PFSK-1 (cell line): Measurements from ENCODE around the gene EP300.

Source experiments
- FOXP2 ChIP-seq: optimal IDR thresholded peaks from 2 replicates; pipeline ENCODE3; 2011; ENCODE audit warnings: borderline replicate concordance, control low read depth, inconsistent platforms; ENCODE audit not compliant: insufficient read depth; ENCODE audit errors: extremely low read length, extremely low read depth
- POLR2AphosphoS5 ChIP-seq: IDR thresholded peaks from 2 replicates; pipeline ENCODE4 v1.6.1; 2012; ENCODE audit warnings: low read depth, mild to moderate bottlenecking, control low read depth, low read length, moderate library complexity
- REST ChIP-seq, 2 experiments: IDR thresholded peaks; 2 replicates each; pipeline versions ENCODE4 v1.6.1 to v1.8.0; 2011 to 2012; ENCODE audit warnings: low read depth in 2 of 2, low read length in 2 of 2, control low read depth in 1 of 2, inconsistent platforms in 1 of 2, mild to moderate bottlenecking in 1 of 2, moderate library complexity in 1 of 2; ENCODE audit not compliant: insufficient read depth in 1 of 2
- SIN3A ChIP-seq: IDR thresholded peaks from 2 replicates; pipeline ENCODE4 v1.6.1; 2012; ENCODE audit warnings: mild to moderate bottlenecking, low read length, moderate library complexity, borderline replicate concordance; ENCODE audit not compliant: insufficient read depth
- TAF1 ChIP-seq: IDR thresholded peaks from 2 replicates; pipeline ENCODE4 v1.6.1; 2012; ENCODE audit warnings: low read length, control low read depth, borderline replicate concordance; ENCODE audit not compliant: insufficient read depth

Gene EP300

DNA sequence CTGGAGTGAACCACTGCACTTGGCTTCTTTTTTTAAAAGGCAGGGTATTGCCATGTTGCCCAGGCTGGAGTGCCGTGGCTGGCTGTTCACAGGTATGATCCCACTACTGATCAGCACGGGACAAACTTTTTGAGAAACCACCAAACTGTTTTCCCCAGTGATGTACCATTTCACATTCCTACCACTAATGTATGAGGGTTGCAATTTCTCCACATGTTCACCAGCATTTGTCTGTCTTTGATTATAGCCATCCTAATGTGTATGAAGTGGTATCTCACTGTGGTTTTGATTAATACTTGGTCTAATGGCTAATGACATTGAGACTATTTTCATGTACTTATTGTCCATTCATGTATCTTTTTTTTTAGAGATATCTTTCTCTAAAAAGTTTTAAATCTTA is 41.5 kb upstream of the EP300 start:
- no peak for TF ChIP-seq POLR2AphosphoS5
- no peak for TF ChIP-seq REST (IDR thresholded peaks at IDR 0.05; ENCODE audit: insufficient read depth in 1 of 2, low read depth in 2 of 2, low read length in 2 of 2)
- TF ChIP-seq FOXP2, result no peak
- no peak for TF ChIP-seq SIN3A
- TF ChIP-seq TAF1, result no peak

- TF ChIP-seq SIN3A (no peak), FOXP2 (no peak), REST (IDR thresholded peaks at IDR 0.05; ENCODE audit: insufficient read depth in 1 of 2, low read depth in 2 of 2, low read length in 2 of 2) (no peak)
Observed at GRCh38 chr22:41052661-41053490, 39.5 kb upstream of the EP300 start.

DNA sequence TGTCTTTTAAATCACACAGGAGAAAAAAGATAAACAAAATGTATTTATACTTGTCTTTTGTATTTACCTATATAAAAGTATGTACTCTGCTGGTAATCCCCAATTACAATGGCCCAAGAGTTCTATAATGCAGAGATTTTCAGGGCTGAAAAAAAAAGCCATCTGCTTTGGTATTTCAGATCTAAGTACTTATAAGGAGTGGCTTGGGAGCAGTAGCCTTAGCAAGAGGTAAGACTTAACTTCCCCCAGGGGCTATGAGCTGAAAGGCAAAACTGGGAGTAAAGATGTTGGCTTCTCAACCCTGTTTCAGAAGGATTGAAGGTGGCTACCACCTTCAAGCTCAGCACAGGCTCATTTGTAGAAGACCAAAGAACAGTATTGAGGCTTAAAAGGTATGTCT is 35.3 kb upstream of the EP300 start:
- TF ChIP-seq REST (IDR thresholded peaks at IDR 0.05; ENCODE audit: insufficient read depth in 1 of 2, low read depth in 2 of 2, low read length in 2 of 2) (no peak), FOXP2 (no peak), POLR2AphosphoS5 (no peak), TAF1 (no peak), SIN3A (no peak)

DNA sequence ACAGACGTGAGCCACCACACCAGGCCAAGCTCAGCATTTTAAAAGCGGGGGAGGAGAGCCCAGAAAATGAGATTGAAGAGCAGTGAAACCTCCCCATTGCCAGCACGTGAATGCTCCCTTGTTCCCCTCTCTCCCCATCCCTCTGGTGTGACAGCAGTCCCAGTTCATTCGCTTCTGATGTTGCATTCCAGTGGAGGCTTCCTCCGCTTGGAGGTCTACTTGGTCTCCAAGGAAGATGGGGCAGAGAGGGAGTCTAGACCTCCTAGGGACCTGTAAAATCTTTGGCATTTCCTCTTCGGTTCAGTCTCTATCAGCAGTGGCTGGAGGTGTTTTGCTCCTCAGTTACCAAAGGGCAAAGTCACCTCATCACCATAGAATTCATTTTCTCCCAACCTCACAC is 30.2 kb upstream of the EP300 start:
- TF ChIP-seq TAF1 (no peak), POLR2AphosphoS5 (no peak), SIN3A (no peak)

DNA sequence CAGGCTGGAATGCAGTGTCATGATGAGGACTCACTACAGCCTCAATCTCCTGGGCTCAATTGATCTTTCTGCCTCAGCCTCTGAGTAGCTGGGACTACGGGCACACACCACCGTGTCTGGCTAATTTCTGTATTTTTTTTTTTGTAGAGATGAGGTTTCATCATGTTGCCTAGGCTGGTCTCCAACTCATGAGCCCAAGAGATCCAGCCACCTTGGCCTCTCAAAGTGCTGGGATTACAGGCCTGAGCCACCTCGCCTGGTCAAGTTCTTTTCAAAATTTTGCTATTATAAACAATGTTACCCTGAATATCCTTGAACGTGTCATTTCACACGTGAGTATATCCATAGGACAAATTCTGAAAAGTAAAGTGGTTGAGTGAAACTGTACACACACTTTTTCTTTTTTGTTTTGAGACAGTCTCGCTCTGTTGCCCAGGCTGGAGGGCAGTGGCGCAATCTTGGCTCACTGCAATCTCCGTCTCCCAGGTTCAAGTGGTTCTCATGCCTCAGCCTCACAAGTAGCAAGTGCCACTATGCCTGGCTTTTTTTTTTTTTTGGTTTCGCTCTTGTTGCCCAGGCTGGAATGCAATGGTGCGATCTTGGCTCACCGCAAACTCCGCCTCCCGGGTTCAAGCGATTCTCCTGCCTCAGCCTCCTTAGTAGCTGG is 21.6 kb upstream of the EP300 start:
- TF ChIP-seq POLR2AphosphoS5 (no peak), SIN3A (no peak), TAF1 (no peak), REST (IDR thresholded peaks at IDR 0.05; ENCODE audit: insufficient read depth in 1 of 2, low read depth in 2 of 2, low read length in 2 of 2) (no peak), FOXP2 (no peak)
